ENCODE results near the gene DSCAML1. TPM values are rescaled to one million over a fixed set of nuclear protein-coding genes. Genes with fewer than 3 reads are reported as not detected.
A peak's percentile ranks its signal among the peaks of the same experiment; 100 is the strongest.

Gene DSCAML1
- total and polyA plus RNA-seq, 2 of the 8 experiments (the other 6 are each of a cell fraction or from before 2014, with no cell fraction given) = 0.19 to 0.24 TPM

DNA sequence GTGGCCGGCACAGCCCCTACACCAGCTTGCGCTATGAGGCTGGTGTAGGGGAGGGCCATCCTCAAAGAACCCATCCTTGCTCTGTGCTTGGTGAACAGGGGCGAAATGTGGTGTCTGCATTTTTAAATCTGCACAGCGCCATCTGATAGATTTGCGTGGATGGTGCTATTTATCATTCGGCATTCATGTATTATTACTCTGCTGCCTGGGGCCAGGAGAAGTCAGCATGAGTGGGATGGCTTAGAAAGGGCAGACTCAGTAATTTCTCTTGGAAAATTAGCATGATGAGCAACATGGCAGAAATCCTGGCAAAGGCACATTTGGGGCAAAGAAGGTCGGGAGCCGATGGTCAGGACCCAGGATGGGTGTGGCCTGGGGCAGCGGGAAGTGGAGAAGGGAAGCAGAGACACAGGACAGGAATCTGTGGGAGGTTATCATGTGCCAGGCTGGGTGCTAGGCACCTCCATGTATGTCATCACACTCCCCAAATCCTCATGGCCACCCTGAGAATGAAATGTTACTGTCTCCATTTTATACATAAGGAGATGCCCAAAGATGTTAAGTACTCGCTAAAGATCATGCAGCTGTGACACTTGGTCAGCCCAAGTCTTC, 320.4 kb downstream of the DSCAML1 start:
- no peak overlapping the region for H2AFZ ChIP-seq (ENCODE audit: low read length)
- no peak overlapping the region for H4K5ac ChIP-seq (ENCODE audit: insufficient read length, low read depth, low read length)
- peak overlapping the region; percentile 77; the same call in 1 of the 2 replicates for H2BK20ac ChIP-seq (ENCODE audit: low read length)
- H3K36me3 ChIP-seq (ENCODE audit: control insufficient read depth in 2 of 4, insufficient read depth in 4 of 4, low read length in 3 of 4) = no peaks in the 10 kb centered on the region; a peak in 1 of 8 replicates
- no peak overlapping the region for H3K14ac ChIP-seq (ENCODE audit: insufficient read length)
- H3K4ac ChIP-seq (replicated peaks; ENCODE audit: insufficient read length, low read depth, low read length) = no peak overlapping the region
- no peak for FAIRE-seq
- H3K79me2 ChIP-seq (ENCODE audit: control insufficient read depth in 1 of 2, insufficient read depth in 2 of 2, low read length in 2 of 2) = no peaks in the 10 kb centered on the region
- no peaks in the 10 kb centered on the region for H3K9me3 ChIP-seq (ENCODE audit: insufficient read depth in 2 of 2, low read depth in 1 of 2, low read length in 1 of 2)
- H4K20me1 ChIP-seq (replicated peaks in 1 of 2; ENCODE audit: control insufficient read depth in 1 of 2, insufficient read depth in 2 of 2, low read length in 2 of 2) = no peaks in the 10 kb centered on the region
- H3K4me1 ChIP-seq (replicated peaks in 1 of 4; ENCODE audit: control insufficient read depth in 3 of 4, insufficient read depth in 4 of 4, low read length in 3 of 4) = peaks cover 0 to 14% (median 7%) of the 10 kb centered on the region in 4 experiments; a peak in 6 of 7 replicates
- no peak for DNase-seq (ENCODE audit: low read depth in 1 of 2, low spot score in 2 of 2)
- no peak overlapping the region for H3K18ac ChIP-seq (ENCODE audit: extremely low read depth, low read length)
- H3K4me2 ChIP-seq (ENCODE audit: insufficient read depth in 1 of 2, low read depth in 2 of 2, low read length in 2 of 2) = no peak overlapping the region
- H2BK5ac ChIP-seq (ENCODE audit: low read depth, low read length) = no peak overlapping the region
- no peak overlapping the region for H2BK12ac ChIP-seq (ENCODE audit: low read depth, low read length)
- no peak overlapping the region for H2BK120ac ChIP-seq (replicated peaks; ENCODE audit: low read depth, low read length)
- H2AK5ac ChIP-seq (ENCODE audit: low read depth, low read length) = no peak overlapping the region
- H3K23me2 ChIP-seq (ENCODE audit: low read depth, low read length) = peaks cover 2% of the 10 kb centered on the region; the same call in 1 of the 2 replicates
- H3K56ac ChIP-seq (replicated peaks; ENCODE audit: insufficient read length, low read depth, low read length) = no peak overlapping the region
- H3K79me1 ChIP-seq (ENCODE audit: low read depth, low read length) = no peaks in the 10 kb centered on the region
- CTCF ChIA-PET (ENCODE audit: partially characterized antibody) = interaction anchor here (0.6 to 1.5 kb wide), 7 partner anchors 16 to 733 kb away, joined by 3 to 5 read pairs (median 3); no protein-coding TSS in a partner anchor
- H3K27me3 ChIP-seq (replicated peaks in 1 of 4; ENCODE audit: control insufficient read depth in 3 of 4, extremely low read depth in 1 of 4, insufficient read depth in 3 of 4, low read length in 3 of 4) = no peaks in the 10 kb centered on the region; a peak in 1 of 7 replicates
- 89% methylated on average over 10 of the region's 10 CpGs; no CpG with 5 or more reads in 1 of the 2 experiments for WGBS, 2 experiments (ENCODE audit: extremely low coverage in 1 of 2, insufficient coverage in 1 of 2, insufficient read length in 1 of 2, insufficient replicate concordance in 2 of 2, low coverage in 1 of 2, low lambda C conversion rate in 2 of 2, missing lambda C conversion rate in 1 of 2)
- H3K23ac ChIP-seq (ENCODE audit: insufficient read length) = no peak overlapping the region
- no peak overlapping the region for H3K9ac ChIP-seq (replicated peaks in 1 of 4; ENCODE audit: extremely low read depth in 1 of 4, low read depth in 3 of 4, low read length in 3 of 4)
- H3K4me3 ChIP-seq (ENCODE audit: extremely low read depth in 1 of 4, insufficient read depth in 2 of 4, low read depth in 3 of 4, low read length in 4 of 4) = no peak overlapping the region
- H2BK15ac ChIP-seq (ENCODE audit: low read length) = no peak overlapping the region
- H3K27ac ChIP-seq (ENCODE audit: low read depth, low read length) = no peak overlapping the region
- POLR2A ChIA-PET (ENCODE audit: partially characterized antibody) = no interaction called here
- H4K91ac ChIP-seq (replicated peaks; ENCODE audit: insufficient read length, low read length) = no peak overlapping the region
- no peak overlapping the region for H4K8ac ChIP-seq (ENCODE audit: extremely low read depth, insufficient read depth, low read length)

Measured in H1 (cell line).